Stomach smooth muscle (tissue), 2 donors: Measurements from ENCODE around the gene ARHGAP32.

Experiments used
- H3K27ac ChIP-seq: one replicate; pipeline ENCODE4 v1.7.0; 2013; ENCODE audit warnings: mild to moderate bottlenecking, low read length, inconsistent platforms
- H3K27me3 ChIP-seq, 2 donors: one replicate each; pipeline ENCODE4 v1.7.0; 2013; ENCODE audit warnings: low read length in 2 of 2; ENCODE audit not compliant: insufficient read depth in 2 of 2, control insufficient read depth in 1 of 2
- H3K36me3 ChIP-seq, 2 donors: one replicate each; pipeline ENCODE4 v1.7.0; 2013; ENCODE audit warnings: low read length in 2 of 2; ENCODE audit not compliant: control insufficient read depth in 2 of 2, insufficient read depth in 2 of 2
- H3K4me1 ChIP-seq: one replicate; pipeline ENCODE4 v1.7.0; 2013; ENCODE audit warnings: low read length; ENCODE audit not compliant: control insufficient read depth, insufficient read depth
- H3K4me3 ChIP-seq, 2 donors: one replicate each; pipeline ENCODE4 v1.7.0; 2013; ENCODE audit warnings: low read length in 2 of 2
- H3K9ac ChIP-seq, 2 donors: one replicate each; pipeline ENCODE4 v1.7.0; 2013; ENCODE audit warnings: low read length in 2 of 2, mild to moderate bottlenecking in 1 of 2
- H3K9me3 ChIP-seq, 2 donors: one replicate each; pipeline ENCODE4 v1.7.0; 2013; ENCODE audit warnings: low read length in 2 of 2; ENCODE audit not compliant: control insufficient read depth in 2 of 2
- donor health status: healthy.
- donor health status: Pancreatic carcinoma.

ARHGAP32 gene

GRCh38 chr11:128934926-128935325 lies 257.2 kb downstream of the ARHGAP32 start:
- Histone ChIP-seq H3K9ac (no peak overlapping the region), H3K9me3 (no peaks in the 10 kb centered on the region), H3K4me3 (no peak overlapping the region), H3K36me3 (no peaks in the 10 kb centered on the region), H3K27ac (no peak overlapping the region), H3K27me3 (peaks cover 0 to 3% of the 10 kb centered on the region in 2 donors), H3K4me1 (no peaks in the 10 kb centered on the region)

- H3K36me3 ChIP-seq, result no peaks in the 10 kb centered on the region
- H3K27ac ChIP-seq, result no peak overlapping the region
- no peaks in the 10 kb centered on the region for H3K4me1 ChIP-seq
- no peaks in the 10 kb centered on the region for H3K9me3 ChIP-seq
- no peak overlapping the region for H3K9ac ChIP-seq
- peaks cover 0 to 3% of the 10 kb centered on the region in 2 donors for H3K27me3 ChIP-seq
- H3K4me3 ChIP-seq, result no peak overlapping the region
Observed at GRCh38 chr11:128934351-128934750, 257.8 kb downstream of the ARHGAP32 start.

GRCh38 chr11:128933481-128934178 lies 258.5 kb downstream of the ARHGAP32 start:
- H3K4me1 ChIP-seq, result no peaks in the 10 kb centered on the region
- H3K27me3 ChIP-seq, result peaks cover 0 to 3% of the 10 kb centered on the region in 2 donors
- no peaks in the 10 kb centered on the region for H3K9me3 ChIP-seq
- H3K27ac ChIP-seq, result no peak overlapping the region
- H3K4me3 ChIP-seq, result no peak overlapping the region
- no peak overlapping the region for H3K9ac ChIP-seq
- H3K36me3 ChIP-seq, result no peaks in the 10 kb centered on the region

- H3K4me3 ChIP-seq, result no peak overlapping the region
- no peak overlapping the region for H3K9ac ChIP-seq
- no peaks in the 10 kb centered on the region for H3K9me3 ChIP-seq
- H3K36me3 ChIP-seq, result no peaks in the 10 kb centered on the region
- H3K27ac ChIP-seq, result no peak overlapping the region
- H3K4me1 ChIP-seq, result no peaks in the 10 kb centered on the region
- H3K27me3 ChIP-seq, result peaks cover 0 to 3% of the 10 kb centered on the region in 2 donors
Observed at GRCh38 chr11:128931668-128932067, 260.5 kb downstream of the ARHGAP32 start.

- no peak overlapping the region for H3K27ac ChIP-seq
- H3K27me3 ChIP-seq, result peaks cover 0 to 3% of the 10 kb centered on the region in 2 donors
- H3K9ac ChIP-seq, result no peak overlapping the region
- H3K36me3 ChIP-seq, result no peaks in the 10 kb centered on the region
- no peak overlapping the region for H3K4me3 ChIP-seq
- no peaks in the 10 kb centered on the region for H3K4me1 ChIP-seq
- H3K9me3 ChIP-seq, result no peaks in the 10 kb centered on the region
Observed at GRCh38 chr11:128931066-128931465, 261.1 kb downstream of the ARHGAP32 start.

GRCh38 chr11:128929991-128930390 lies 262.1 kb downstream of the ARHGAP32 start:
- Histone ChIP-seq H3K9ac (no peak overlapping the region), H3K27ac (no peak overlapping the region), H3K4me1 (no peaks in the 10 kb centered on the region), H3K4me3 (no peak overlapping the region), H3K36me3 (no peaks in the 10 kb centered on the region), H3K9me3 (no peaks in the 10 kb centered on the region), H3K27me3 (peaks cover 0 to 3% of the 10 kb centered on the region in 2 donors)

GRCh38 chr11:128929468-128929867 lies 262.7 kb downstream of the ARHGAP32 start:
- H3K4me1 ChIP-seq, result no peaks in the 10 kb centered on the region
- H3K27ac ChIP-seq, result no peak overlapping the region
- H3K27me3 ChIP-seq, result peaks cover 0 to 3% of the 10 kb centered on the region in 2 donors
- no peak overlapping the region for H3K4me3 ChIP-seq
- H3K9me3 ChIP-seq, result no peaks in the 10 kb centered on the region
- H3K9ac ChIP-seq, result no peak overlapping the region
- H3K36me3 ChIP-seq, result no peaks in the 10 kb centered on the region

GRCh38 chr11:128928400-128928799 lies 263.7 kb downstream of the ARHGAP32 start:
- H3K4me1 ChIP-seq, result no peaks in the 10 kb centered on the region
- no peaks in the 10 kb centered on the region for H3K9me3 ChIP-seq
- H3K4me3 ChIP-seq, result no peak overlapping the region
- no peak overlapping the region for H3K27ac ChIP-seq
- no peak overlapping the region for H3K9ac ChIP-seq
- no peaks in the 10 kb centered on the region for H3K36me3 ChIP-seq
- peaks cover 0 to 3% of the 10 kb centered on the region in 2 donors for H3K27me3 ChIP-seq

GRCh38 chr11:128927683-128928336 lies 264.3 kb downstream of the ARHGAP32 start:
- no peak overlapping the region for H3K9ac ChIP-seq
- H3K27ac ChIP-seq, result no peak overlapping the region
- H3K27me3 ChIP-seq, result peaks cover 0 to 3% of the 10 kb centered on the region in 2 donors
- H3K4me1 ChIP-seq, result no peaks in the 10 kb centered on the region
- H3K4me3 ChIP-seq, result no peak overlapping the region
- H3K9me3 ChIP-seq, result no peaks in the 10 kb centered on the region
- H3K36me3 ChIP-seq, result no peaks in the 10 kb centered on the region

GRCh38 chr11:128927108-128927461 lies 265.0 kb downstream of the ARHGAP32 start:
- no peaks in the 10 kb centered on the region for H3K36me3 ChIP-seq
- H3K4me3 ChIP-seq, result no peak overlapping the region
- no peaks in the 10 kb centered on the region for H3K9me3 ChIP-seq
- no peaks in the 10 kb centered on the region for H3K4me1 ChIP-seq
- H3K9ac ChIP-seq, result no peak overlapping the region
- no peak overlapping the region for H3K27ac ChIP-seq
- H3K27me3 ChIP-seq, result no peaks in the 10 kb centered on the region

GRCh38 chr11:128926437-128927107 lies 265.6 kb downstream of the ARHGAP32 start:
- H3K4me3 ChIP-seq, result no peak overlapping the region
- no peaks in the 10 kb centered on the region for H3K4me1 ChIP-seq
- no peaks in the 10 kb centered on the region for H3K36me3 ChIP-seq
- no peak overlapping the region for H3K27ac ChIP-seq
- no peak overlapping the region for H3K9ac ChIP-seq
- H3K9me3 ChIP-seq, result no peaks in the 10 kb centered on the region
- no peaks in the 10 kb centered on the region for H3K27me3 ChIP-seq
